ENCODE measurements around the gene C4B.
"Not testable (repeated sequence)": the region's sequence is repeated elsewhere in the genome, so short reads cannot be mapped to it uniquely, and the experiment has no call there.

Gene C4B

GRCh38 chr6:32028631-32029030 lies 14.0 kb downstream of the C4B start:
- not testable (repeated sequence) for H3K4me2 ChIP-seq (ENCODE audit: insufficient read depth, low read length); H3K4me1 ChIP-seq (ENCODE audit: insufficient read depth, low read length); H3K27ac ChIP-seq (ENCODE audit: low read length); H2AFZ ChIP-seq (ENCODE audit: low read depth, low read length); ATAC-seq (ENCODE audit: insufficient read depth, low read depth); DNase-seq; H3K79me2 ChIP-seq (ENCODE audit: insufficient read depth, low read length); H3K9me3 ChIP-seq (ENCODE audit: insufficient read depth, low read length, severe bottlenecking); H3K4me3 ChIP-seq (ENCODE audit: low read depth in 1 of 2, low read length in 2 of 2); H4K20me1 ChIP-seq (ENCODE audit: insufficient read depth, low read length); H3K36me3 ChIP-seq (ENCODE audit: insufficient read depth, low read length); H3K27me3 ChIP-seq (ENCODE audit: insufficient read depth, low read length, poor library complexity); H3K9ac ChIP-seq (ENCODE audit: low read depth, low read length)

GRCh38 chr6:32029553-32029952 lies 15.0 kb downstream of the C4B start:
- not testable (repeated sequence) for H2AFZ ChIP-seq (ENCODE audit: low read depth, low read length); H3K79me2 ChIP-seq (ENCODE audit: insufficient read depth, low read length); H3K4me2 ChIP-seq (ENCODE audit: insufficient read depth, low read length); H3K27ac ChIP-seq (ENCODE audit: low read length); H3K27me3 ChIP-seq (ENCODE audit: insufficient read depth, low read length, poor library complexity); H3K4me3 ChIP-seq (ENCODE audit: low read depth in 1 of 2, low read length in 2 of 2); H3K9ac ChIP-seq (ENCODE audit: low read depth, low read length); H4K20me1 ChIP-seq (ENCODE audit: insufficient read depth, low read length); DNase-seq; ATAC-seq (ENCODE audit: insufficient read depth, low read depth); H3K36me3 ChIP-seq (ENCODE audit: insufficient read depth, low read length); H3K9me3 ChIP-seq (ENCODE audit: insufficient read depth, low read length, severe bottlenecking); H3K4me1 ChIP-seq (ENCODE audit: insufficient read depth, low read length)

- H3K9me3 ChIP-seq (ENCODE audit: insufficient read depth, low read length, severe bottlenecking); H3K27me3 ChIP-seq (ENCODE audit: insufficient read depth, low read length, poor library complexity); ATAC-seq (ENCODE audit: insufficient read depth, low read depth); H2AFZ ChIP-seq (ENCODE audit: low read depth, low read length); H3K4me1 ChIP-seq (ENCODE audit: insufficient read depth, low read length); H3K4me2 ChIP-seq (ENCODE audit: insufficient read depth, low read length); H3K36me3 ChIP-seq (ENCODE audit: insufficient read depth, low read length); H3K4me3 ChIP-seq (ENCODE audit: low read depth in 1 of 2, low read length in 2 of 2); H3K9ac ChIP-seq (ENCODE audit: low read depth, low read length); H4K20me1 ChIP-seq (ENCODE audit: insufficient read depth, low read length); DNase-seq; H3K79me2 ChIP-seq (ENCODE audit: insufficient read depth, low read length); H3K27ac ChIP-seq (ENCODE audit: low read length): not testable (repeated sequence)
Observed at GRCh38 chr6:32035283-32036013, 20.9 kb downstream of the C4B start.

- H3K9ac ChIP-seq (ENCODE audit: low read depth, low read length); H3K4me3 ChIP-seq (ENCODE audit: low read depth in 1 of 2, low read length in 2 of 2); H3K27me3 ChIP-seq (ENCODE audit: insufficient read depth, low read length, poor library complexity); H3K4me2 ChIP-seq (ENCODE audit: insufficient read depth, low read length); H3K4me1 ChIP-seq (ENCODE audit: insufficient read depth, low read length); H3K79me2 ChIP-seq (ENCODE audit: insufficient read depth, low read length); H3K27ac ChIP-seq (ENCODE audit: low read length); H4K20me1 ChIP-seq (ENCODE audit: insufficient read depth, low read length); ATAC-seq (ENCODE audit: insufficient read depth, low read depth); DNase-seq; H3K36me3 ChIP-seq (ENCODE audit: insufficient read depth, low read length); H3K9me3 ChIP-seq (ENCODE audit: insufficient read depth, low read length, severe bottlenecking); H2AFZ ChIP-seq (ENCODE audit: low read depth, low read length): not testable (repeated sequence)
Observed at GRCh38 chr6:32037136-32037535, 22.5 kb downstream of the C4B start.

- H3K9me3 ChIP-seq (ENCODE audit: insufficient read depth, low read length, severe bottlenecking); H2AFZ ChIP-seq (ENCODE audit: low read depth, low read length); H3K27ac ChIP-seq (ENCODE audit: low read length); H3K4me1 ChIP-seq (ENCODE audit: insufficient read depth, low read length); H3K36me3 ChIP-seq (ENCODE audit: insufficient read depth, low read length); H3K4me2 ChIP-seq (ENCODE audit: insufficient read depth, low read length); H3K4me3 ChIP-seq (ENCODE audit: low read depth in 1 of 2, low read length in 2 of 2); H3K79me2 ChIP-seq (ENCODE audit: insufficient read depth, low read length); H4K20me1 ChIP-seq (ENCODE audit: insufficient read depth, low read length); H3K9ac ChIP-seq (ENCODE audit: low read depth, low read length); DNase-seq; H3K27me3 ChIP-seq (ENCODE audit: insufficient read depth, low read length, poor library complexity): not testable (repeated sequence)
- peak; percentile 88 for ATAC-seq (ENCODE audit: insufficient read depth, low read depth)
Observed at GRCh38 chr6:32037598-32038524, 23.3 kb downstream of the C4B start, which contains the start of gene CYP21A2. Gene CYP21A2, plus strand, starts transcription at chr6:32038415. Its CDS starts 8 bp downstream, at chr6:32038423.

GRCh38 chr6:32038878-32039277 lies 24.3 kb downstream of the C4B start:
- H3K9me3 ChIP-seq (ENCODE audit: insufficient read depth, low read length, severe bottlenecking); H2AFZ ChIP-seq (ENCODE audit: low read depth, low read length); H3K4me3 ChIP-seq (ENCODE audit: low read depth in 1 of 2, low read length in 2 of 2); ATAC-seq (ENCODE audit: insufficient read depth, low read depth); H3K36me3 ChIP-seq (ENCODE audit: insufficient read depth, low read length); DNase-seq; H3K27me3 ChIP-seq (ENCODE audit: insufficient read depth, low read length, poor library complexity); H3K4me2 ChIP-seq (ENCODE audit: insufficient read depth, low read length); H3K4me1 ChIP-seq (ENCODE audit: insufficient read depth, low read length); H4K20me1 ChIP-seq (ENCODE audit: insufficient read depth, low read length); H3K79me2 ChIP-seq (ENCODE audit: insufficient read depth, low read length); H3K27ac ChIP-seq (ENCODE audit: low read length); H3K9ac ChIP-seq (ENCODE audit: low read depth, low read length): not testable (repeated sequence)

GRCh38 chr6:32039321-32040274 lies 25.0 kb downstream of the C4B start:
- not testable (repeated sequence) for H4K20me1 ChIP-seq (ENCODE audit: insufficient read depth, low read length); H3K27ac ChIP-seq (ENCODE audit: low read length); H3K27me3 ChIP-seq (ENCODE audit: insufficient read depth, low read length, poor library complexity); H3K4me1 ChIP-seq (ENCODE audit: insufficient read depth, low read length); H3K9me3 ChIP-seq (ENCODE audit: insufficient read depth, low read length, severe bottlenecking); H3K4me3 ChIP-seq (ENCODE audit: low read depth in 1 of 2, low read length in 2 of 2); H3K4me2 ChIP-seq (ENCODE audit: insufficient read depth, low read length); H3K9ac ChIP-seq (ENCODE audit: low read depth, low read length); H3K79me2 ChIP-seq (ENCODE audit: insufficient read depth, low read length); H2AFZ ChIP-seq (ENCODE audit: low read depth, low read length); ATAC-seq (ENCODE audit: insufficient read depth, low read depth); H3K36me3 ChIP-seq (ENCODE audit: insufficient read depth, low read length); DNase-seq
